Medulla oblongata (tissue), 1 donor: ENCODE data around the gene TRMT6.

ENCODE experiments used
- DNase-seq: peaks from one replicate; pipeline ENCODE4 v3.0.0-alpha.2; 2015; ENCODE audit errors: extremely low spot score

Gene TRMT6, protein sequence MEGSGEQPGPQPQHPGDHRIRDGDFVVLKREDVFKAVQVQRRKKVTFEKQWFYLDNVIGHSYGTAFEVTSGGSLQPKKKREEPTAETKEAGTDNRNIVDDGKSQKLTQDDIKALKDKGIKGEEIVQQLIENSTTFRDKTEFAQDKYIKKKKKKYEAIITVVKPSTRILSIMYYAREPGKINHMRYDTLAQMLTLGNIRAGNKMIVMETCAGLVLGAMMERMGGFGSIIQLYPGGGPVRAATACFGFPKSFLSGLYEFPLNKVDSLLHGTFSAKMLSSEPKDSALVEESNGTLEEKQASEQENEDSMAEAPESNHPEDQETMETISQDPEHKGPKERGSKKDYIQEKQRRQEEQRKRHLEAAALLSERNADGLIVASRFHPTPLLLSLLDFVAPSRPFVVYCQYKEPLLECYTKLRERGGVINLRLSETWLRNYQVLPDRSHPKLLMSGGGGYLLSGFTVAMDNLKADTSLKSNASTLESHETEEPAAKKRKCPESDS

DNA sequence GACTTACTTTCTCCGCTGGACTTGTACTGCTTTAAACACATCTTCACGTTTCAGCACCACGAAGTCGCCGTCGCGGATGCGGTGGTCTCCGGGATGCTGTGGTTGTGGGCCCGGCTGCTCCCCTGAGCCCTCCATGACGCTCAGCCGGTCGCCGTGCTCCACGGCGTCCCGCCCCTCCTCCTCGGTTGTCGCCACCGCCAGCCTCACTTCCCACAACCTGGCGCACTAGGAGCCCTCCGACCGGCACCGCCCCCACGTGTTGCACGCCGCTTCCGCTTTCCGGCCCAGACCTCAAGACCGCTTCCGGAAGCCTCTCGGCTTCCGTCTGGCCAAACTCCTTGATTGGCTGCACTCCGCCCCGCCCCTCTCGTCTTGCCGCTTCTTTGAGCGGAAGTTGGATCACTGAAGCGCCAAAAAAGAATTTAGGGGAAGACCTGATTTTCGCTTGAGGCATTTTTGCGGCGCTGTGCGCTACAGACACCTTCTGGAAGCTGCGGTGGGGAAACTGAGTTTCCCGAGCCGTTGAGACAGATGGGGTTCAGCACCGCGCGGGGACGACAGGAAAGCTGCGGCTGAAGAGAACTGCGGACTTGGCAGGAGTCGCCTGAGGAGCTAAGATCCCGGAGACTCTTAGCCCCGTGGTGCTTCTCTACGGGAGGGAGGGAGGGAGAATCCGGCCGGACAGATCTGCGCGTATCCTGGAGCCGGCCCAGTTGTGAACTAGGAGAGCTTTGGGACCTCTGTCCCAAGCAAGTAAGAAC lies at the start of gene TRMT6, which contains the start of gene MCM8:
TSS of gene TRMT6 (minus strand) at position 263 of the 761 bp plus-strand sequence. CDS start at position 135, 128 bp downstream.
TSS of gene MCM8 (plus strand) at position 382 of the 761 bp plus-strand sequence. CDS start 1,364 bp downstream, outside the sequence.
- DNase-seq, result peak; percentile 96

DNA sequence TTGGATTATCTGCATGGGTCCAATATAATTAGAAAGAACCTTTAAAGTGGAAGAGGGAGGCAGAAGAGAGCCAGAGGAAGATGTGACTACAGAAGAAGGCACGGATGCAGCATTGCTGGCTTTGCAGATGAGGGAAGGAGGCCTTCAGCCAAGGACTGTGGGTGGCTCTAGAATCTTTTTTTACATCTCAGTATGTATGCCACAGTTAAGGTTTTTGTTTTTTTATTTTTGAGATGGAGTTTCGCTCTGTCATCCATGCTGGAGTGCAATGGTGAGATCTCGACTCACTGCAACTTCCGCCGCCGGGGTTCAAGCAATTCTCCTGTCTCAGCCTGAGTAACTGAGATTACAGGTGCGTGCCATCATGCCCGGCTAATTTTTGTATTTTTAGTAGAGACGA lies 49.5 kb upstream of the TRMT6 start:
- DNase-seq, result no peak

DNA sequence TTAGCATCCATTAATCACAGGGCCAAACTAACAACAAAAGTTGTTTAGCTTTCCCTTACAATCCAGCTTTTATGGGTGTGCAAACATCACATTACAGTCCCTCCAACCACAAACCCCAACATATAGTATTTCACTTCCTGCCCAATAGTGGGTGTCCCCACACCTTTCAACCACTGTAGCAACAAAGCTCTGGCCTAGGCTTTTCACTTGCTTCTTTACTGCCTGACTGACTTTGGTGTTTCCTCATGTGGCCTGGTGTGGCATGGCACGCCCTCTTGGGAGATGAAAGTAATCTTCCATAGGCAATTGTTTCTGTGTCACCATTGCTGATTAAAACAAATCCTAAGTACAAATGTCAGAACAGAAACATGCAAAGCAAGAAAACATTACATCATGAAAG lies 46.4 kb upstream of the TRMT6 start:
- DNase-seq, result no peak

DNA sequence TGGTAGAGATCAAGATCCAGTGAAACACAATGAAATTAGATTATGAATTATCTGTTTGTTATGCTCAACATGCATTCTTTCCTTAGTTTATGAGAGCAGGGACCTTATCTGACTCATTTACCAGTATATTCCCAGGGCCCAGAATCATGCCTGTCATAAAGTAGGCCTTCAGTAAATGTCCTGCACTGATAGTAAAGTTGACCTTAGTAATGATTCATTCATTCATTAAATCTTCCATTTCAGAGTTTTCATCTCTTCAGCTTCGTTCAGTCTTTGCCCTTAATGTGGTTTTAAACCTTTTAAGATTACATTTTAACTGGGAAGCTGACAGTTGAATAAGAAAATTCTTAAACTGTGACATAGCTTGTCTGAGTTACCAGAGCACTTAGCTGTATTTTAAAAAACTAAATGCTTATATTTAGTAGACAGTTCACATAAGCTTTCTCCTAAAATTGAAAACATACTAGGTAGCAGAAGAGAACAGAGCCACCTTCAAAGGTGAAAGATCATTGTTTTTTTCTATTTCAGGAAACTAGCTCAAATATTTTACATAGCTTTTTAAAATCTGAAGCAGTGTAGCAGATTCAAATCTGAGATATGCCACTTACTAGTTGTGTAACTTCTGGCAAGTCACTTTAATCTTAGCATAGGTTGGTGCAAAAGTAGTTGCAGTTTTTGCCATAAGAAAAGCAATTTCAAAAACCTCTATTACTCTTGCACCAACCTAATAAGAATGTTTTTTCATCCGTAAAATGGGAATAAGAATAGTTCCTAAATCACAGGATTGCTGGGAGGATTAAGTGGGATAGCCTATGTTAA lies 41.5 kb upstream of the TRMT6 start:
- DNase-seq, result no peak

DNA sequence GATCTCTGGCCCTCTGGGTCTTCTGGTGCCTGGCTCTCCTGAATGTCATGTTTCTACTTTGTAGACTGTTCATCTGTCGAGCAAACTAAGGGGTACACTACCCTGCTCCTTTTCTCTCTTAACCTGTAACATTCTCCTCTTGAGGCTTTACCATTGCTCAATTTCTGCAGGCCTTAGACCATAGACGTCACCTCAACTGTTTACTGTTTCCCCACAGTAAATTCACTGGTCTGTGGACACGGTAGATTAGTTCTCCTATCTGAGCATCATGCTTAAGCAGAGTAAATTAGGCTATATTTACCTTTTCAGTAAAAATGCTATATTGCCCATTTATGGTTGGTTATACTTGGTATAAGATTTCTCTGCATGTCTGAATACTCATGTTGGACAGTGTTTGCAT lies 40.6 kb upstream of the TRMT6 start:
- no peak for DNase-seq

DNA sequence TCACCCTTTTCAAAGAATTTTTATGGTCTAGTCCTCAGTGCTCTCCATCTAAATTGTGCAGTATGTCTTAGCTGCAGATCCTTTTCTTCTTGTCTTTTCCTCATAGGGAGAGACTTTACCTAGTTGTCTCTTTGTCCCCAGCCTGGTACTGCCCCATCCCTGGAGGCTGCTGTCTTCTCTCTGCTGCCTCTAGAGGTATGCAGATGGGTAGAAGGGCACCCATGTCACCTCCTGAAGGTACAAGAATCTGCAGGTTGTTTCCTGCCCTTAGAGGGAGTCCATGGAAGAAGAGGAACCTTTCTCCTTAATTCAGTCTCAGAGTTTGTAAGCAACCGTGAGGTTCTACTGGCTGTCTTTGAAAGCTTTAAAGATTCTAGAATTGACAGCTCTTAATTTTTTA lies 39.2 kb upstream of the TRMT6 start:
- no peak for DNase-seq

DNA sequence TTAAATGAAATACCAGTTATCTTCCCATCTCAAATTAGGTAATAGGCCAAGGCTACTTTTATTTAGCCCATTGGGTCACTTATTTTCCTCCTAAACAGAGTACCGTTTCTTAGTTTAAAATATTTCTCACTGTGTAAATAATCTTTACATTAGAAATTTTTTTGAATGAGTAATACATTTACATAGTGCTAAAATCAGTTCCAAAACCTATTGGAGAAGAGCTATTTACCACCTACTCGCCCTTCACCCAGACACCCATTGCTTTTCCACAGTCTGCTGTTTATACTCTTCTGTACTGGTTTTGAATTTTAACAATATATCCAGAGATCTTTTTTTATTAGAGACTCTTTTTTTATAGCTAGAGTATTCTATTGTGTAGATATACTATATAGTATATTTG lies 37.0 kb upstream of the TRMT6 start:
- no peak for DNase-seq

DNA sequence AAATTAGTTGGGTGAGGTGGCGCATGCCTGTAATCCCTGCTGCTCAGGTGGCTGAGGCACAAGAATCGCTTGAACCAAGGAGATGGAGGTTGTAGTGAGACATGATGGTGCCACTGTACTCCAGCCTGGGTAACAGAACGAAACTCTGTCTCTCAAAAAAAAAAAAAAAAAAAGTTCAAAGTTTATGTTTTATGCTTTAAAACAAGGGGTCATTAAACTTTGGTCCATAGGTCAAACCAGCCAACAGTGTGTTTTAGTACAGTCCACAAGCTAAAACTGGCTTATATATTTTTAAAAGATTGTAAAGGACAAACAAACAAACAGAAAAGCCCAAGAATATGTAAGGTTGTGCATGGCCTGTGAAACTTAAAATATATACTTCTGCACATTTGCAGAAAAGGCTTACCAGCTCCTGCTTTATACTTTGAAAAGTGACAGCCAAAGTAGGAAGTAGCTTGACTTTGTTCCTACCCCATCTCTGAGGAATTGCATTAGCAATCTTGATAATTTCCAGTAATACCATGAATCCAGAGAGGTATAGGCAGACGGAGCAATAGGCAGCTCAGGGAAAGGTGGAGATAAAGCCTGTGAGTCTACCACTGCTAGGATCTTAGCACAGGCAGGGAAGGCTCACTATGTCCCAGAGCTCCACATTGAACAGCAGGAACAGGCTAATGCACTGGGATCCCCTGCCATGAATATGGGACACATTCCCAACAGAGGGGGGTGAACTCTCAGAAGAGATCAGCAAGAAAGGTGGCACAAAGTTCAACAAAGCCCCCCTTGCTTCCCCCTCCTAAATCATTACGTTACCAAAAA lies 30.6 kb upstream of the TRMT6 start:
- no peak for DNase-seq

DNA sequence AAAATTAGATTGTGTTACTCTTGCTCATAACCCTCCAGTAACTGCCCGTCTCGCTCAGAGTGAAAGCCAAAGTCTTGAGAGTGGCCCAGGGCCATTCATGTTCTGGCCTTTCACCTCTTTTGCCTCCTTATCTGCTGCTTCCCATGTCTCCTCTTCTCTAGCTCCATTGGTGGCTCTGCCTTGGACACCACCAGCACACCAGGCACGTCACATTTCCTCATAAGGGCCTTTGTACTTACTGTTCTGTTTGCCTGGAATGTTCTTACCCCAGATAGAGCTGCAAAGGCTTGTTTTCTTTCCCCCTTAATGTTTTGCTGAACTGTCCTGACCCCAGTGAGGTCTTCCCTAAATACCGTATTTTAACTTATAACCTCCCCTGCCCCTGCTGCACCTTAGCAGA lies 29.5 kb upstream of the TRMT6 start:
- no peak for DNase-seq

DNA sequence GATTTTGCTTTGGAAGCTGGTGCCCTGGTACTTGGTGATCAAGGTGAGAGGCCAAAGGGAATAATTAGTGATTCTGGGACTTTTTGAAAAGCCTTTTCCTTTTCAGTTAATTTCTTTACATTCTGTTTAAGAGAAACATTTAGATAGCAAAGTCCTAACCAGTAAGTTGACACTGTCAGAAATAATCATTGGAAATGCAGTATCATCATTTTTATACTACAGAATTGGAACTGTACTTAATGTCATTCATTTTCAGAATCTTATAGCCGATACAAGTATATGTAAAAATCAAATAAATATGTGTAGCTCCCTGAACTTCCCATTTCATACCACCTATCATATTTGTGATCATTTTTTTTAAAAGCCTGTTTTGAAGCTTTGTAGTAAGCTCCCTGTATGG lies 27.6 kb upstream of the TRMT6 start:
- DNase-seq, result no peak

DNA sequence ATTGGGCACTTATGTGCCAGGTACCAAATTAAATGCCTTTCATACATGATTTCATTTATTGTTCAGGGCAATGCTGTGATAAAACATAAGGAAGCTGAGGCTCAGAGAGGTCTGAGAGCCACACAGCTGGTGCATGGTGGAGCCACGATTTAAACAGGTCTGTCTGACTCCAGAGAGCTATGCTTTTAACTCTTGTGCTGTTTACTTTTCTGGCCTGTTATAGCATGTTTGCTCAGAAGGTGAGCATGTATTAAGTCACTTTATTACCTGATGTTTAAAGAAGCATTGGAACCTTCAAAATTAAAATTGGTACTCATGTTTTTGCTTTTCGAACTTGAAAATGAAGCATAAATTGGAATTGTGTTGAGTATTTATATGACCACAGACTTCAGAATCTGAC lies 26.9 kb upstream of the TRMT6 start:
- DNase-seq, result no peak

DNA sequence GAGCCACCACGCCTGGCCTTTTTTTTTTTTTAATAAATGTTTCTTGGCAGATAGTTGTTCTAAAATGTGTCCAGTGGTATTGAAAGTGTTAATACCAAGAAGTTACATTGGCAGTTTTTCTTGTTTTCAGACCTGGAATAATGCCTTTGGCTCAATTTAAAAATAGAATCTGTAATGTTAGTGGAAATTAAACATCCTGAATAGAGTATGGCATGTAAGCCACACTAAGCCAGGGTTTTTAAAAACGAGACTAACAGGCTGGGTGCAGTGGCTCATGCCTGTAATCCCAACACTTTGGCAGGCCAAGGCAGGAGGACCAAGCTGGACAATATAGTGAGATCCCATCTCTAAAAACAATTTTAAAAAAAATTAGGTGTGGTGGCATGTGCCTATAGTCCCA lies 25.4 kb upstream of the TRMT6 start:
- DNase-seq, result no peak

DNA sequence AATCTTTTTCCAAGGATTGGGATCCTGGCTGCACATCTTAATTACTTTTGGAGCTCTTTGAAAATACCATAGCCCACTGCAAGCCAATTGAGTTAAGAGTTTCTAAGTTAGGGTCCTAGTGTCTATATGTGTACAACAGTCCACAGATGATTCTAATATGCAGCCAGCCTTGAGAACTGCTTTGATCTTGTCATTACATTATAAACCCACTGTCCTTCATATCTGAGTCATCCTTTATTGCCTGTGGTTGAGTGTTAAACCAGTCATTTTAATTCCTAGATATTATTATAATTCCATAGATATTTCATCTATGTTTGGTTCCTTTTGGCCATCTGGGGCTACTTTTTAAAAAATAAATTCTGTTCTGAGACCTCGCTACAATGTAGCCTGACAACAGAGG lies 24.2 kb upstream of the TRMT6 start:
- no peak for DNase-seq

DNA sequence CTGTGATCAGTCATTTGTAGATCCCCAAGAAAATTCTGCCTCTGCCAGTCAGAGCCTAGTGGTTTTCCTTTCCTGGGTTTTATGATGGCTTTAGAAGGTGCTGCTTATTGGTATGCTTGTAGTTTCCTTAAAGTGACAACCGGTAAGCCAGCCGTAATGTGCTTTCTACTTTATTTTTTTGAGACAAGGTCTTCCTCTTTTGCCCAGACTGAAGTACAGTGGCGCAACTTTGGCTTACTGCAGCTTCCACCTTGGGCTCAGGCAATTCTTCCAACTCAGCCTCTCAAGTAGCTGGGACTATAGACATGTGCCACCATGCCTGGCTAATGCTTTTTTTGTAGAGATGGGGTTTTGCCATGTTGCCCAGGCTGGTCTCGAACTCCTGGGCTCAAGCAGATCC lies 23.6 kb upstream of the TRMT6 start:
- DNase-seq, result no peak

DNA sequence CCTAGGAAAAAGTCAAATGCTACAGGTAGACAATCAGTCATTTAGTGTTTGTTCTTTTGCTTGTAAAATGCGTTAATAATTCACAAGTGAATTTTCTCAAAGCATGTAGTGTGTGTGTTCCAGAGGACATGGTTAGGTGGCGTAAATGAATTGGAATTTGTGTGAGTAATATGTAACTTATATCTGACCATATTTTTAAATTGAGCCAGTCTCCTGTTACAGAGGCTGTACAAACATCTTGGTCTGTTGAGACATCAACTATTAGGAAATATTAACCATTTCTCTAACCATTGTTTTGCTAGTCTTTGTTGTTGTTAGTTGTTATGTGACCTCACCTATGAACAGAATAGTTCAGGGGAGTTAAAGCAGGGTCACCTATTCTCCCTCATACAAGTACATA lies 22.8 kb upstream of the TRMT6 start:
- DNase-seq, result no peak

DNA sequence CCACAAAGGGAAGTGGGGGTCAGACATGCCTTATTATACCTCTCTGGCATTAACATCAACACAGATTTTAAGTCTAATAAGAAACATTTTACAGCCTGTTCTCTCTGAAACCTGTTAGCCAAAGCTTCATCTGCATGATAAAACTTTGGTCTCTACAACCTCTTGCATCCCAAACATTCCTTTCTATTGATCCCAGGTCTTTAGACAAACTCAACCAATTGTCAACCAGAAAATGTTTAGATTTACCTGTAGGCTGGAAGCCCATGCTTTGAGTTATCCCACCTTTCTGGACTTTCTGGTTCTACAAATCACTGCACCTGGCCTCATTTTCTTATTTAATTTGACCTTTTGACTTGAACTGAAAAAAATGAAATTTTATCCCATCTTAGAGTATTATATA lies 20.9 kb upstream of the TRMT6 start:
- DNase-seq, result no peak

DNA sequence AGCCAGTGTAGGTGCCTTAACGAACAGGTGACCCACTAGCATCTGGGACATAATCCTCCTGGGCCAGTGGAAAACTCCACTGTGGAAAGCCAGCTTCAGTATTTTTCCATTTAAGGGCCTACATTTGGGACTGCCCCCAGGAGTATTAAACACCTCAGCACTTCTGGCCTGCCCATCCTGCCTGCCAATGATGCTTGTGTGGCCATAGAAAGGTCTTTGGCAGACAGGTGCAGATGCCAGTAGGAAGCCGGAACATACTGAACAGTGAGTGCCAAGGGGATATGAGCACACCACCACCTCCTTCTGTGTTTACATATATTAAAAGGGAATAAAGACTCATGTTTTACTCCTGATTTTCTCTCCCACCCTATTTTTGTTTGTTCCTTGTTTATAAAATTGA lies 20.0 kb upstream of the TRMT6 start:
- DNase-seq, result no peak

DNA sequence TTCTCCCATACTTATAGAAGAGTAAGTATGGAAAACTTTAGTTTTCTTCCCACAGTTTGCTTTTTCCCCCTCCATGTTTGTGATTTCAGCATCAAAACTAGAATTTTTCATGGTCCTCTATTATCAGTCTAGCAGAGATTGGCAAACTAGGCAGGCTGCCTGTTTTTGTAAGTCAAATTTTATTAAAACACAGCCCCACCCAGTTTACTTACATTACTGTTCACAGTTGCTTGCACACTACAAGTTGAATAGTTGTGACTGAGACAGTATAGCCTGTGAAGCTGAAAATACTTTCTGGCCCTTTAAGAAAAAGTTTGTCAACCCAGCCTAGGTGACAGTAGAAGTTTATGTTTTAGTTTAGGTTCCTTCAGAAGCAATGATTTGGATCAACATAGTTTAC lies 19.6 kb upstream of the TRMT6 start:
- DNase-seq, result no peak

DNA sequence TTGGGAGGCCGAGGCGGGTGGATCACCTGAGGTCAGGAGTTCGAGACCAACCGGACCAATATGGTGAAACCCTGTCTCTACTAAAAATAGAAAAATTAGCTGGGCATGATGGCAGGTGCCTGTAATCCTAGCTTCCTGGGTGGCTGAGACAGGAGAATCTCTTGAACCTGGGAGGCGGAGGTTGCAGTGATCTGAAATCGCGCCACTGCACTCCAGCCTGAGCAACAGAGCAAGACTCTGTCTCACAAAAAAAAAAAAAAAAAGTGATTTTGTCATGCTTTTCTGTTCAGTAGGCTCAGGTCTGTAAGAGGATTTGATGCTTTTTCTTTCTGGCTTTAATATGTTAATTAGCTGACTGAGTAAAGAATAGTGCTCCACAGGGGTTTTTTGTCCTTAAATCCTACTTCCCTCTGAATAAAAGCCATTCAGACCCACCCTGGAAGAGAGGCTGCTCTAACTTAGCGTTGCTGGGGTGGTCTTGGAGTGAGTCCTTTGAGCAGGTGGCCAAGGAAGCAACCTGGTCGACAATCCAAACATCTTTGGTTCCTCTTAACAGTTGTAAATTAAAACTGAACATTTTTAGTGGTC lies 19.1 kb upstream of the TRMT6 start:
- no peak for DNase-seq

DNA sequence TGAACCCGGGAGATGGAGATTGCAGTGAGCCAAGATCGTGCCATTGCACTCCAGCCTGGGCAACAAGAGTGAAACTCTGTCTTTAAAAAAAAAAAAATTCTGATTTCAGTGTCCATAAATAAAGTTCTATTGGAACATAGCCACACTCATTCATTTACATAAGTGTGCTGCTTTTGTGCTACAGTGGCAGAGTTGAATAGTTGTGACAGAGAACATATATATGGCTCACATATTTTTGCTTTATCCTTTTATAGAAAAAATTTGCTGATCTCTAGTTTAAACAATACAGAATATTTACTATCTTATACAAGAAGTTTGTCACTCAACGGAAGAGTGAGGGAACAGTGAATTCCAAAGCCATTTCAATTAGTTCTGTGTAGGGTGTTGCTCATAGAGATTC lies 18.1 kb upstream of the TRMT6 start:
- DNase-seq, result no peak

DNA sequence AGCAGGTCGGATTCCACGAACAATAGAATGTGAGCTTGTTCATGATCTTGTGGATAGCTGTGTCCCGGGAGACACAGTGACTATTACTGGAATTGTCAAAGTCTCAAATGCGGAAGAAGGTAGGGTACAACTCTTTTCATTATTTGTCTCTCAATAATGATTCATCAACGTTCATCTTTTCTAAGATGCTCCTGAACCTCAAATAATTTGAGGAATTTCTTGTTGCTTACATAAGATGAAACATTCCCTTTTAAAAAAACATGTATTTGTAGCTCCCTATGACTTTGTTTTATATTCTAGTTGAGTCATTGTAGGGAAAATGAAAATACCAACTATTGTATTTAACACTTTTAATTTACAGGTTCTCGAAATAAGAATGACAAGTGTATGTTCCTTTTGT lies 17.1 kb upstream of the TRMT6 start:
- no peak for DNase-seq
